GM10847 (cell line): ENCODE results near the gene KIFAP3.

ENCODE experiments used
- POLR2A ChIP-seq: IDR thresholded peaks from 2 replicates; pipeline ENCODE4 v1.6.1; 2011; ENCODE audit not compliant: insufficient read length; ENCODE audit errors: extremely low read depth

KIFAP3 gene

DNA sequence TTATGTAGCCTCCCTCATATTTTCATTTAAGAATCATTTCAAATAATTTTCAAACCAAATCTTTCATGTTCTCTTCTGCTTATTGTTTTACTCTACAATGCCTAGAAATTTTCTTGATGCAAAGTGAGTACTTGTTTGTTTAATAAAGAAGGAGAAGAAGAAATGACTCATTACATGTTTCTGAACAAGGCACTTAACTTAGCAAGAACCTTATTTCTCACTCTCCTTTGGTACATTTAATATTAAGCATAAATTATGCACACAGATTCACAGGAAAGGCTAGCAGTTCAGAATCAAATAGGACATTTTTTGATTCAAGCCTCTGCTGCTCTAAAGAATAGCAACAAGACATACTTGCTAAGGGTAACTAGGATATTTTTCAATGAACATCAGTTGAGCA is 189.9 kb downstream of the KIFAP3 start:
- no peak for TF ChIP-seq POLR2A

DNA sequence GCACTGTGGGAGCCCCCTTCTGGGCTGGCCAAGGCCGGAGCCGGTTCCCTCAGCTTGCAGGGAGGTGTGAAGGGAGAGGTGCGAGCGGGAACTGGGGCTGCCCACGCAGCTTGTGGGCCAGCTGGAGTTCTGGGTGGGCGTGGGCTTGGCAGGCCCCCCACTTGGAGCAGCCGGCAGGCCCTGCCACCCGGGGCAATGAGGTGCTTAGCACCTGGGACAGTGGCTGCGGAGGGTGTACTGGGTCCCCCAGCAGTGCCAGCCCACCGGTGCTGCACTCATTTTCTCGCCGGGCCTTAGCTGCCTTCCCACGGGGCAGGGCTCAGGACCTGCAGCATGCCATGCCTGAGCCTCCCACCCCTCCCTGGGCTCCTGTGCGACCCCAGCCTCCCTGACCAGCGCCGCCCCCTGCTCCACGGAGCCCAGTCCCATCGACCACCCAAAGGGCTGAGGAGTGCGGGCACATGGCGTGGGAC is 192.4 kb downstream of the KIFAP3 start:
- no peak for TF ChIP-seq POLR2A

DNA sequence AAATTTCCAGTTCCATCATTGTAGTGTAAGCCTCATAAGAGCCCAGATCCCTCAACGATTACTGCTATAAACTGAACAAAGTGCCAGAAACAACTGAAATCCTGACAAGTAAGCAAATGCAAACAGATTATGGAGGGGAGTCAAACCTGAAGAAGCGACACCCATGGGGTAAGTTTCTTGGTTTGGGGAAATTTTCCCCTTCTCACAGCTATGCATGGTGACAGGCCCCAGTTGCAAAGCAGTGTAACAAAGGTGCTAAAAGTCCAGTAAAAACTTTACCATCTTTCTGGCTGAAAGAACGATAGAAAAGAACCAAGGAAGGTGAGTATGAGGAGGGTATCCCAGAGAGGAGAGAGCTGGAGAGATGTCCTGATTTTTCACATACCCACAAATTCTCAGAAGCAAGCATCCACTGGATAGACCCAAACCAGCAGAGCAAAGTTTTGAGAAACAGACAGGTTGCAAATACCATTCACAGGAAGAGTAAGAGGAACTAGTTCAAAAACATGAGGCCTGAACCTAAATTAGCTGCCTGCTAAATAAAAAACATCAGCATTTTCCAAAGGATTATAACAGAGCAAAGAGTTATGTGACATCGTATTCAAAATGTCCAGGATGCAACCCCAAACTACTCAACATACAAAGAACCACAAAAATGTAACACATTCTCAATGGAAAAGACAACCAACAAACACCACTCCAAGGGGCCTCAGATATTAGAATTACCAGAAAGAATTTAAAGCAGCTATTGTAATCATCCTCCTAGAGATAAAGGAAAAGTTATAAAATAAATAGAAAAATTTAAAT is 195.3 kb downstream of the KIFAP3 start:
- no peak for TF ChIP-seq POLR2A

DNA sequence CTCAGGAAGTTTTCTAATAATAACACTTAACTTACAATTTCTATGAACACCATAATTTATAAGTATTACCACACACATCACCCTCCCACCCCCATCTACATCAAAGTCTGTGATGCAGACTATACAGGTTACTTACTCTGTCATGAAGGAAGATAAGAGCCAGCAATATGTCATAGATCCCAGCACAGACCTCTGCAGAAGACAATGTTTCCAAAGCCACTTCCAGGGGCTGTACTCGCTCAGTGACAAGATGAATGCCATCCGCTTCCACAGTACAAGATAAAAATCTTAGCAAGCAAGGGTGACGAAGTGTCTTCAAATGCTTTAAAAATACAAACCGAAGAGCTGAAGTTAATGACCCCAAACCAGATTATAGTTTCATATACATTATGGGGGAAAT is 196.0 kb downstream of the KIFAP3 start:
- TF ChIP-seq POLR2A: no peak

DNA sequence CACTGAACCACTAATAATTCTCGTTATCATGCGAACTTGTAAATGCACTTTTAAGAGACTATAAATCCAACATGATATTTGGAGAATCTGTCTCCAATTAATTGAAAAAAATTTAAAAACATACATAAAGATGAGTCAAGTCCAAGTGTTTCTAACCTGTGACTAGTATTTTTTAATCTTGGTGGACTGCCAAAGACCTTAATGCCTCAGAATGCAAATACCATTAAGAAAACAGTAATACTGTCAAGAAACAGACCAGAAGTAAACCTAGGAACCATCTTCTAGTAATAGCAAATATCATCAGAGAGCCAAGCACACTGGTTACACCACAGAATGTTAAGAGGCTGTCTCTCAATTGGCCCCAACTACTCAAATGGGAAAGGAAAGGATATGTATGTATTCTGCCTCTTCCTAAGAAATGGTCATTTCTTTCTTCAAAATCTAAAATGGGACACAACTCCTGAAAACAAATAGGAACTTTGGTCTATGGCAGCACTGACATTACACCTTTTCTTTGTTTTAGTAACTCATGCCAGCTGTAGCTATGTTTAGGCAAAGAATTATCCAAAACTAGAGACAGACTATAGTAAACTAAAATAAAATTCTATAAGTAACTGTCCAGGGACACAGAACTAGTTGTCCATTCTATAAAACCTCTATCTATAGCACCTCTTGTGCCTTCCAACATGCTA is 196.5 kb downstream of the KIFAP3 start:
- TF ChIP-seq POLR2A: no peak

DNA sequence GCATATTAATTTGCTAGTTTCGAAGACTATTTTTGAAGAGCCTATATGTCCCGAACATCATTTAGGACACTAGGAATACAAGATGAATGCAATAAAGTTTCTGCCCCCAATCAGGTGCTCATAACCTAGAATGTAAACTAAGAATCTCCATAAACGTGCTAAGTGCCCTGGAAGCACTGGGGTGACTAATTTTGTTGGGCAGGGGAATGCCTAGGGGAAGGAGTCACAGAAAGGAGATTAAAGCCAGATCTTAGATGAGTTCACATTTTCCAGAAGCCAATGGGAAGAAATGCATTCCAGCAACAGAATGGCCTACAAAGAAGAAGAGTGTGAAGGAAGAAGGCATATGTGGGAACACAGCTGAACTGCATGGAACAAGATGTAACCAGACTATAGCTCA is 200.3 kb downstream of the KIFAP3 start:
- TF ChIP-seq POLR2A: no peak

DNA sequence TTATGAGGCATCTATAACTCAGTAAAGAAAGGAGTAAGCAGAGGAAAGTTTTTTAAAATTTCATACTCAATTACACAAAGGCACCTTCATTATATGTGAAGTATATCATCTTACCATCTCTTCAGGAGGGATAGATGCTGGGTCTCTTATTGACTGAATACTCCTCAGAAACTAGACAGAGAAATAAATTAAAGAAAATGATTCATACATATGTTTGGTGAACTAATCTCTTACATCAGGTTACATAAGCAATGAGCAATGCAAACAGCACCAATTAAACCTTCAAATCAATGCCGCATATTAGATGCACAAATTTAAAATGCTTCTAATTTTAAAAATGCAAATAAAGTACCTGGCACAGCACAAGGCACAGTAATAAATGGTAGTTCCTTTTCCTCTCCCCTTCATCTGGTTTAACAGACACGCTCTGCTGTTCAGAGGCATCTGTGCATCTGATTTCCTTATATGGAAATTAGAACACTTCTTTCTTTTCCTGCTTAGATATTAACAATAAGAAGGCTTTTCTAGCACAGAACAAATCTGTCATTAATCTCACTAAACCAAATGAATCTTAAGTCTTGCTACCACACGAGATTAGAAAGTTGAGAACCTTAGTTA is 200.8 kb downstream of the KIFAP3 start:
- no peak for TF ChIP-seq POLR2A

DNA sequence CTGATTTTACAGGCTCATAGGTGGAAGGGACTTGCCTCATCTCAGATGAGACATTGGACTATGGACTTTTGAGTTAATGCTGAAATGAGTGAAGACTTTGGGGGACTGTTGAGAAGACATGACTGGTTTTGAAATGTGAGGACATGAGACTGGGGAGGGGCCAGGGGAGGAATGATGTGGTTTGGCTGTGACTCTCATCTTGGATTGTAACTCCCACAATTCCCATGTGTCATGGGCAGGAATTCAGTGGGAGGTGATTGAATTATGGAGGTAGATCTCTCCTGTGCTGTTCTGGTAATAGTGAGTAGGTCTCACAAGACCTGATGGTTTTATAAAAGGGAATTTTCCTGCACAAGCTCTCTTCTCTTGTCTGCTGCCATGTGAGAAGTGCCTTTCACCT is 201.6 kb downstream of the KIFAP3 start:
- no peak for TF ChIP-seq POLR2A
